Measurements from ENCODE around the gene NOL8.

NOL8 gene

DNA sequence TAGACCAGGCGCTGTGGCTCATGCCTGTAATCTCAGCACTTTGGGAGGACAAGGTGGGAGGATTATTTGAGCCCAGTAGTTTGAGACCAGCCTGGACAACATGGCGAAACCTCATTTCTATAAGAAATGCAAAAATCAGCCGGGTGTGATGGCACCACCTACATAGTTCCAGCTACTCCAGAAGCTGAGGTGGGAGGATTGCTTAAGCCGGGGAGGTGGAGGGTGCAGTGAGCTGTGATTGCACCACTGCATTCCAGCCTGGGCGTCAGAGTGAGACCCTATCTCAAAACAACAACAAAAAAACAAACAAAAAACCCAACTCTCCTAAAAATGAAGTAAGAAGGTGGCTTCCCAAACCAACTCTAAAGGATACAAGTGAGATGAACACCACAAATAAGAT, 54.6 kb downstream of the NOL8 start:
- H3K4me3 ChIP-seq (ENCODE audit: low read depth, low read length): no peak overlapping the region

DNA sequence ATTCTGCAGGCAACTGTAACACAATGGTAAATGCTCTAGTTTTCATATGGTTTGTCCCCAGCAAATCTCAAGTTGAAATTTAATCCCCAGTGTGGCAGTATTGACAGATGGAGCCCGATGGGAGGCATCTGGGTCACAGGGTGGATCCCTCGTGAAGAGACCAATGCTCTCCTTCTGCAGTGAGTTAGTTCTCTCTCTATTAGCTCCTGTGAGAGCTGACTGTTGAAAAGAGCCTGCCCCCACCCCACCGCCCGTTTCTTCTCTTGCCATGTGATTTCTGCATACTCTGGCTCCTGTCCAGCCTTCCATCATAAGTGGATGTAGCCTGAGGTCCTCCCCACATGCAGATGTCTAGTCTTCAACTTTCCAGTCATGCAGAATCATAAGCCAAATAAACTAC, 58.7 kb downstream of the NOL8 start:
- H3K4me3 ChIP-seq (ENCODE audit: low read depth, low read length): no peak overlapping the region

DNA sequence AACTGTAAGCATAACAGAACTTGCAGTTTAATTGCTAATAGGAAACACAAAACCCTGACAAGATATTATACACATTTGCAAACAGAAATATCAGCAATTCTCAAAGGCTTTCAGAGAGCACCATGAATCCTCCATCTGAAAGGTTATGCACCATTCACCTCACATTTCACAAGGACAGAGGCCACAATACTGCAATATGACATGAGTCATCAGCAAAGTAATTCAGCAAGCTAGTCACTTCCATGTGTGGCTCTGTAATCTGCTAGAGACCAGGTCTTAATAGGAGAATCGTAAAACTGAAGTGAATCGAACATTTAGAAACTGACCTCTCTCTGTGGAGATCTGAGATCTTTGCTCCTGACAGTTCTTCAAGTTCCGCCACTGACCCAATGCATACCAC, 60.0 kb downstream of the NOL8 start:
- no peak overlapping the region for H3K4me3 ChIP-seq (ENCODE audit: low read depth, low read length)

DNA sequence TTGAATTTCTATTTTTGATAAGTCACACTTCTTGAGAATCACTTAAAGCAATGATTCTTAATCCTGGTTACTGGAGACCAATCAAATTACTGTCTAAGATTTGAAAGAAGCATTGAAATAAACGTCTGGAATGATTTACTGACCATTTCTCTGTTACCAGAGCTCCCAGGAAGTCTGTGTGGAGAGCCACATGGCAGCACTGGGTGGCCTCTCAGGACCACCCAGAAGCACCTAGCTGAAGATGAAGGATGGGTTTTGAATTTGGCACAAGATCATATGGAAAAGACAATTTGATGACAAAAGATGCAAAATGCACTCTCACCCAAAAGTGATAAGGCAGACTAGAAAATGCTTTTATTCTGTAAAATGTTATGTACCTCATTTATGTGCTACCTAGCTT, 62.0 kb downstream of the NOL8 start:
- no peak overlapping the region for H3K4me3 ChIP-seq (ENCODE audit: low read depth, low read length)

DNA sequence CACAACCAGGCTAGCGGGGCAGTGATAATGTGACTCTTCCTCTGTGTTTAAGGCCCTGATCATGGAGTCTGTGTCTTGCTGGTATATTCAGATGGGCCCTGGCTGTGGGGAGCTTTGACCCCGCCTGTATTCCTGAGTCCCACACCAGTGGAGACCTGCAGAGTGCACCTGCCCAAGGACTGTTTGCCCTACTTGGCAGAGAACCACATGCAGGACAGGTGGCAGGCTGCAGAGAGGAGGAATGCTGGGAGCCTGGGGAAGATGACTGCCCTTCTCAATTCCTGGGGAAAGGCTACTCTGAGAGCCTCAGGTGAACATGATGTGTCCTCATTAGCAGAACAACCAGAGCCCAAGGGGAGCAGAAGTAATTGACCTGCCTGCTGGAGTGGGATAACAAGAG, 67.8 kb downstream of the NOL8 start:
- H3K4me3 ChIP-seq (ENCODE audit: low read depth, low read length): no peak overlapping the region

DNA sequence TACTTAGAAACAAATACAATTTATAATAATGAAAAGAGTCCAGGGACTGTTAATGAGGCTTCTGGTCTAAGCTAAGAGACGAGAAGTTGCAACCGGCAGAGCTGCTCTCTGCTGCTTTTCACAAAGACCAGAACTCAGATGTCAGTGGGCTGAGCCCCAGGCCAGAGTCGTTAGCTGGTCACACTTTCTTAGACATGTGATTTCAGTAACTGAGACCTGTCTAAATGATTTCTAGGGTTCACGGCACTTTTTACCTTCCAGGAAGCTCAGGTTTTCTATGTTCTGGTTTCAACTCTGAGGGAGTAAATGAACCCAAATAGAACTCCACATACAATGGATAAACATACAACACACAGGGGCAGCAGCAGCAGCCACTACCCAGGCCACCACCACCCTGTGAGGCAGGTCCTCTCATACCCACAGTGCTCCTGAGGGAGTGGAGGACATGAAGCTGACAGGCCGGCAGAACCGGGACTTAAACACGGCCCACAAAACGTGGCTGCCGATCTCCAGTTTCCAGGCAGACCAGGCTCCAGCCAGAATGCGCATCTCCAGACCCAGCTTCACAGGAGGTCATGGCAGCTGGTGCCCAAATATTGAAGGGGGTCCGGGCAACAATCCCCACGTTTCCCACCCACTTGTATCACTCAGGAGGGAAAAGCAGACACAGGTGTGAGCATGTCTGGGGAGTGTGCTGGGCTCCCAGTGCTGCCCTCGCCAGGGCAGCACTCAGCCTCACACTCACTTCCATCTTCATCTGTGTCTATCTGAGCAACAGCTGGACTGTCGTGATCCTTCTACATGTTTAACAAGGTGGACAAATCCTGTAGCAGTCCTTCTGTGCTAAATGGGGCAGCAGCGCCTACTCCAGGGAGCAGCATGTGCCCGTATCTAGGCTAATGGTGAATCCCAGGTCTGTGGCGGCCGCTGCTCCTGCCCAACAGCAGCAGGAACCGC, 70.5 kb downstream of the NOL8 start:
- H3K4me3 ChIP-seq (ENCODE audit: low read depth, low read length): no peak overlapping the region

DNA sequence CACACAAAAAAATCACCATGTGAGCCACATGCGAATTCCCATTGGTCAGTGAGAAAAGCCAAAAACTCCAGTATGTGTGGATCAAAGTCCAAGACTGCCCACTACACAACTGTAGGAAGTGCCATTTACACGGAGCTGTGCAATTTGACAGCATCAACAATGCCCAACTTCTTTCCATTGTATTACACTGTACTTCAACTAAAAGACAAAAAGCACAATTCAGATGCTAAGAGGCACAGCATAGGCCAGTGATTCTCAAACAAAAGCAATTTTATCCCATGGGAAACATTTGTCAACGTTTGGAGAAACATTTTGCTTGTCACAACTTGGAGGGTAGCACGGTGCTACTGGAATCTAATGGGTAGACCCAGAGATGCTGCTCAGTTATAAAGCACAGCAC, 71.5 kb downstream of the NOL8 start:
- H3K4me3 ChIP-seq (ENCODE audit: low read depth, low read length): no peak overlapping the region

DNA sequence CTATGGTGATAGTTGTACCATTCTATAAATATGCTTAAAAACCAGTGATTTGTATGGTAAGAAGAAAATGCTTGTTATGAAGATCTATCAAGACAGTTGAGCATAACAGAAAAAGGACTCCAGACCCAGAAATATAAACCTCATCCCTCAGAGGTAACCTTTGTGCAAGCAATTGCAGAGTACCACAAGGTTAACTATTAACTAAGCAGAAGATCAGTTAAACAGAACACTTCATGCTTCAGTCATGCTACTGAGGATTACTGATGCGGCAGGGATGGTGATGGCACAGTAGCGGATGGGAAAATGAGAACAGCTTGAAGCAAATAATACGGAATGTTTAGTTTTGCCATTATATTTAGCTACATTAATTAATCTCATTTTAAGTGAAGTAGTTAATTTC, 77.2 kb downstream of the NOL8 start:
- H3K4me3 ChIP-seq (ENCODE audit: low read depth, low read length): no peak overlapping the region
